Astrocyte (in vitro differentiated cells and primary cell): ENCODE data around the gene MYRIP. TPM values are rescaled to one million over a fixed set of nuclear protein-coding genes. Genes with fewer than 3 reads are reported as not detected.

Experiments
- DNase-seq: peaks from one replicate; pipeline ENCODE4 v3.0.0-alpha.2; 2010; ENCODE audit warnings: low read depth
- FAIRE-seq: peaks from 2 replicates; lab custom pipeline; 2011; peaks lifted over from hg19 to GRCh38; lab: Jason Lieb, UNC
- H2AFZ ChIP-seq: 2 replicates; pipeline ENCODE4 v1.6.0; 2012; ENCODE audit warnings: low read depth, low read length, inconsistent platforms
- H3K27ac ChIP-seq: 2 replicates; pipeline ENCODE4 v1.5.1; 2011; ENCODE audit warnings: low read depth, low read length, inconsistent platforms
- H3K27me3 ChIP-seq: 2 replicates; pipeline ENCODE4 v1.6.0; 2011; ENCODE audit warnings: low read length, inconsistent platforms; ENCODE audit not compliant: insufficient read depth
- H3K36me3 ChIP-seq: 2 replicates; pipeline ENCODE4 v1.5.1; 2011; ENCODE audit warnings: low read length, inconsistent platforms; ENCODE audit not compliant: insufficient read depth
- H3K4me1 ChIP-seq: 2 replicates; pipeline ENCODE4 v1.5.1; 2011; ENCODE audit warnings: low read length, inconsistent platforms; ENCODE audit not compliant: insufficient read depth
- H3K4me2 ChIP-seq: 2 replicates; pipeline ENCODE4 v1.6.0; 2012; ENCODE audit warnings: low read length, inconsistent platforms
- H3K4me3 ChIP-seq: 2 replicates; pipeline ENCODE4 v1.5.1; 2011; ENCODE audit warnings: low read depth, mild to moderate bottlenecking, low read length, inconsistent platforms; ENCODE audit not compliant: insufficient read depth
- H3K79me2 ChIP-seq: 2 replicates; pipeline ENCODE4 v1.6.0; 2012; ENCODE audit warnings: mild to moderate bottlenecking, low read length, inconsistent platforms; ENCODE audit not compliant: insufficient read depth
- H3K9ac ChIP-seq: 2 replicates; pipeline ENCODE4 v1.6.0; 2012; ENCODE audit warnings: mild to moderate bottlenecking, low read length, inconsistent platforms
- H3K9me3 ChIP-seq: 2 replicates; pipeline ENCODE4 v1.5.1; 2012; ENCODE audit warnings: low read depth, mild to moderate bottlenecking, low read length, inconsistent platforms; ENCODE audit not compliant: insufficient read depth
- H4K20me1 ChIP-seq: 2 replicates; pipeline ENCODE4 v1.6.0; 2012; ENCODE audit warnings: low read length, inconsistent platforms; ENCODE audit not compliant: insufficient read depth
- H3K27ac Mint-ChIP-seq: one replicate; pipeline ENCODE4 v1.8.0; 2021; ENCODE audit warnings: mild to moderate bottlenecking, mixed read lengths; ENCODE audit not compliant: unreplicated experiment
- H3K27me3 Mint-ChIP-seq: one replicate; pipeline ENCODE4 v1.8.0; 2021; ENCODE audit warnings: low read depth, mixed read lengths; ENCODE audit not compliant: unreplicated experiment
- H3K36me3 Mint-ChIP-seq: one replicate; pipeline ENCODE4 v1.8.0; 2021; ENCODE audit warnings: low read depth, mixed read lengths; ENCODE audit not compliant: unreplicated experiment
- H3K4me1 Mint-ChIP-seq: one replicate; pipeline ENCODE4 v1.8.0; 2021; ENCODE audit warnings: low read depth, mixed read lengths; ENCODE audit not compliant: unreplicated experiment
- H3K4me3 Mint-ChIP-seq: one replicate; pipeline ENCODE4 v1.8.0; 2021; ENCODE audit warnings: mild to moderate bottlenecking, moderate library complexity, mixed read lengths; ENCODE audit not compliant: unreplicated experiment
- H3K9me3 Mint-ChIP-seq: one replicate; pipeline ENCODE4 v1.8.0; 2021; ENCODE audit warnings: mild to moderate bottlenecking, mixed read lengths; ENCODE audit not compliant: unreplicated experiment
- CTCF ChIP-seq: IDR thresholded peaks from 2 replicates; pipeline ENCODE4 v1.5.1; 2011; ENCODE audit warnings: low read depth, mild to moderate bottlenecking, inconsistent platforms, low read length, moderate library complexity; ENCODE audit not compliant: insufficient read depth
- EZH2 ChIP-seq: IDR thresholded peaks from 2 replicates; pipeline ENCODE4 v1.6.1; 2012; ENCODE audit warnings: mild to moderate bottlenecking, low read length, inconsistent platforms; ENCODE audit not compliant: insufficient read depth
- total RNA-seq: library from RNA; stranded (reverse); gene quantifications from 2 replicates; pipeline ENCODE4 v1.2.1, GENCODE V29; 2021

MYRIP gene
- total RNA-seq, 1 donor from 2014 or later: 0.07 TPM

DNA sequence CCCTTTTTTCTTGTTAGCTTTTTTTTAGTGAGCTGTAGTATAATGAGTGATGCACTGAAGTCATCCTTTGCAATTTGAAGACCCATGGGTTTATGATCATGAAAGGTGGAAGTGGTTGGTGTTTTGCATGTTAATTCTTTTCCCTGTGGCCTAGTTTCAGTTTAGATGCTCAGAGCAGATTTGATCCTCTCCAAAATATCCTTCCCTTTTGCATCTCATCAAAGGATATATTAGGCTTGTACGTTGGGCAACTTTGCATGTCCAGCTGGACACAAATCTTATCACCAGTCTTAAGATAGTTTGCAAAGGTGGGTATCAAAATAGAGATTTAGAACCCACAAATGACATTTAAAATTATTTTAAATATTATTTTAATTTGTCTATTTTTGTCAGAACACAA is 72.7 kb downstream of the MYRIP start:
- DNase-seq: no peak
- H3K27ac Mint-ChIP-seq: no peak overlapping the region
- H3K27me3 ChIP-seq: no peaks in the 10 kb centered on the region

GRCh38 chr3:39892068-39892467 is 82.7 kb downstream of the MYRIP start:
- no peak overlapping the region for H3K27ac Mint-ChIP-seq
- Histone ChIP-seq H3K4me1 (no peaks in the 10 kb centered on the region), H3K27me3 (no peaks in the 10 kb centered on the region), H3K79me2 (no peaks in the 10 kb centered on the region), H3K27ac (no peak overlapping the region), H4K20me1 (no peaks in the 10 kb centered on the region), H3K9me3 (no peaks in the 10 kb centered on the region), H3K9ac (no peak overlapping the region), H3K4me2 (no peak overlapping the region), H2AFZ (no peak overlapping the region), H3K4me3 (no peak overlapping the region), H3K36me3 (no peaks in the 10 kb centered on the region)
- H3K4me1 Mint-ChIP-seq: no peaks in the 10 kb centered on the region
- TF ChIP-seq EZH2: no peak
- no peak for TF ChIP-seq CTCF
- FAIRE-seq: no peak
- no peak overlapping the region for H3K4me3 Mint-ChIP-seq
- H3K27me3 Mint-ChIP-seq: no peaks in the 10 kb centered on the region
- no peaks in the 10 kb centered on the region for H3K36me3 Mint-ChIP-seq
- no peaks in the 10 kb centered on the region for H3K9me3 Mint-ChIP-seq
- DNase-seq: no peak

More for the DNA sequence above, 72.7 kb downstream of the MYRIP start:
- Mint-ChIP-seq H3K4me1 (peaks cover 2% of the 10 kb centered on the region), H3K9me3 (no peaks in the 10 kb centered on the region), H3K27me3 (no peaks in the 10 kb centered on the region), H3K4me3 (no peak overlapping the region), H3K36me3 (no peaks in the 10 kb centered on the region)
- H3K9me3 ChIP-seq: no peaks in the 10 kb centered on the region
- H2AFZ ChIP-seq: no peak overlapping the region
- no peak for FAIRE-seq
- H3K4me1 ChIP-seq: no peaks in the 10 kb centered on the region
- no peak overlapping the region for H3K27ac ChIP-seq
- H3K9ac ChIP-seq: no peak overlapping the region
- H3K4me2 ChIP-seq: no peak overlapping the region
- H4K20me1 ChIP-seq: no peaks in the 10 kb centered on the region
- TF ChIP-seq CTCF (no peak), EZH2 (no peak)
- no peaks in the 10 kb centered on the region for H3K36me3 ChIP-seq
- H3K79me2 ChIP-seq: no peaks in the 10 kb centered on the region
- H3K4me3 ChIP-seq: no peak overlapping the region

DNA sequence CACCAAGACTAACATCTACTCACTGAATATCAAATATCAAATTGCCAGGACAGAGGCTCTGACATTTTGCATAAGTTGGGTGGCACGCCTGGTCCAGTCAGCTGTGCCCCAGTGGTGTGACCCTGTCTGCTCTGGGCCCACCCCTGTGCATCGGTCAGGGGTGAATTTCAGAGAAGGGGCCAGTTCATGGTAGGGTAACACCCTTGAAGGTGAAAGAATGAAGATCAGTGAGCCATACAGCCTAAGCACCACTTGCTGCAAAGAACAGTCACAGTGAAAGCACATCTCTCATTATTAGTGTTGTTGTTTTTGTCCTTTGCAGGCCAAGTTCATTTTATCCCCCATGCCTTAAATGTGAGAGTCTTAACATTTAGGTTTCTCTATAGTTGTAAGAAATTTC is 86.8 kb downstream of the MYRIP start:
- Mint-ChIP-seq H3K36me3 (no peaks in the 10 kb centered on the region), H3K27ac (no peak overlapping the region), H3K4me1 (no peaks in the 10 kb centered on the region), H3K4me3 (no peak overlapping the region), H3K9me3 (no peaks in the 10 kb centered on the region), H3K27me3 (no peaks in the 10 kb centered on the region)
- Histone ChIP-seq H3K9ac (no peak overlapping the region), H3K27ac (no peak overlapping the region), H3K36me3 (no peaks in the 10 kb centered on the region), H3K4me3 (no peak overlapping the region), H2AFZ (no peak overlapping the region), H4K20me1 (no peaks in the 10 kb centered on the region), H3K27me3 (no peaks in the 10 kb centered on the region), H3K9me3 (no peaks in the 10 kb centered on the region), H3K4me2 (no peak overlapping the region), H3K79me2 (no peaks in the 10 kb centered on the region), H3K4me1 (no peaks in the 10 kb centered on the region)
- no peak for TF ChIP-seq CTCF
- TF ChIP-seq EZH2: no peak
- no peak for DNase-seq
- FAIRE-seq: no peak
